ENCODE data around the gene HLF. TPM values are rescaled to one million over a fixed set of nuclear protein-coding genes. Genes with fewer than 3 reads are reported as not detected.

The HLF gene
- total and polyA plus RNA-seq, 10 of the 15 experiments (the other 5 are each of a cell fraction or from before 2014, with no cell fraction given), result 0.01 to 0.33 (median 0.20) TPM; not detected in 3

GRCh38 chr17:55215711-55216110 is 49.0 kb upstream of the HLF start:
- ChIA-PET CTCF (no interaction called here), RAD21 (ENCODE audit: unreplicated experiment) (no interaction called here), POLR2A (no interaction called here), SMC1A (ENCODE audit: uncharacterized antibody, unreplicated experiment) (no interaction called here)
- in situ Hi-C loops (cut with MboI) (no loop called here), intact Hi-C loops (cut with micrococcal nuclease; ENCODE audit: unreplicated experiment) (no loop called here)
- no peaks in the 10 kb centered on the region for H4K20me1 ChIP-seq (ENCODE audit: control insufficient read depth, insufficient read depth)
- DNase-seq (ENCODE audit: low read depth, low spot score), result no peak
- H3K9me3 ChIP-seq (replicated peaks; ENCODE audit: control insufficient read depth, insufficient read depth, low read length), result no peaks in the 10 kb centered on the region
- 67% methylated on average over 3 of the region's 3 CpGs for WGBS (ENCODE audit: insufficient coverage, insufficient replicate concordance, low lambda C conversion rate, missing lambda C conversion rate)
- no peaks in the 10 kb centered on the region; a peak in 1 of 4 replicates for H3K27me3 ChIP-seq (replicated peaks in 1 of 2; ENCODE audit: control insufficient read depth in 2 of 2, insufficient read depth in 2 of 2, low read length in 1 of 2)
- no peak for FAIRE-seq
- no peak overlapping the region for H3K9ac ChIP-seq (ENCODE audit: control insufficient read depth, insufficient read depth, low read length)
- H2AFZ ChIP-seq (ENCODE audit: control insufficient read depth, low read depth, low read length), result no peak overlapping the region
- no peak overlapping the region for H3K4me2 ChIP-seq (ENCODE audit: control insufficient read depth, insufficient read depth)
- H3K4me3 ChIP-seq, result no peak overlapping the region
- no peak overlapping the region for H3K27ac ChIP-seq (ENCODE audit: control insufficient read depth, insufficient read depth)
- no peaks in the 10 kb centered on the region for H3K79me2 ChIP-seq (ENCODE audit: control insufficient read depth, insufficient read depth, low read length)
- no peaks in the 10 kb centered on the region for H3K36me3 ChIP-seq (ENCODE audit: control insufficient read depth in 2 of 2, insufficient read depth in 2 of 2, low read length in 1 of 2)
- no TSS peak for BruUV-seq (replicated peaks)
- no peak for ATAC-seq
- H3K4me1 ChIP-seq (ENCODE audit: control insufficient read depth, insufficient read depth, low read length), result no peaks in the 10 kb centered on the region
- TF ChIP-seq PAX8 (IDR thresholded peaks at IDR 0.05) (no peak), SP1 (IDR thresholded peaks at IDR 0.05; ENCODE audit: low read depth, low read length) (no peak), RELA (IDR thresholded peaks at IDR 0.05; ENCODE audit: borderline replicate concordance, partially characterized antibody) (no peak), NFIC (IDR thresholded peaks at IDR 0.05; ENCODE audit: low read depth, low read length) (no peak), POLR2AphosphoS2 (IDR thresholded peaks at IDR 0.05; ENCODE audit: low read depth, low read length) (no peak), BACH1 (IDR thresholded peaks at IDR 0.05; ENCODE audit: borderline replicate concordance) (no peak), SUPT20H (IDR thresholded peaks at IDR 0.05; ENCODE audit: borderline replicate concordance, control insufficient read depth, low read depth, low read length) (no peak), POU2F2 (IDR thresholded peaks at IDR 0.05; ENCODE audit: borderline replicate concordance, low read depth, low read length) (no peak), TCF3 (IDR thresholded peaks at IDR 0.05; ENCODE audit: borderline replicate concordance, insufficient read depth, low read depth, low read length) (no peak), CBFB (IDR thresholded peaks at IDR 0.05; ENCODE audit: low read depth) (no peak), EGR1 (IDR thresholded peaks at IDR 0.05; ENCODE audit: borderline replicate concordance in 1 of 2, low read depth in 2 of 2, low read length in 2 of 2) (no peak), HDAC6 (IDR thresholded peaks at IDR 0.05; ENCODE audit: unreplicated experiment) (no peak), FOXM1 (IDR thresholded peaks at IDR 0.05; ENCODE audit: low read depth, low read length) (no peak), ZNF384 (IDR thresholded peaks at IDR 0.05; ENCODE audit: borderline replicate concordance, low read depth, low read length) (no peak), TAF1 (IDR thresholded peaks at IDR 0.05; ENCODE audit: borderline replicate concordance, low read depth, low read length) (no peak), ZBTB4 (CRISPR knock-in tag; IDR thresholded peaks at IDR 0.05) (no peak)
- TF ChIP-seq, protein P1, sequence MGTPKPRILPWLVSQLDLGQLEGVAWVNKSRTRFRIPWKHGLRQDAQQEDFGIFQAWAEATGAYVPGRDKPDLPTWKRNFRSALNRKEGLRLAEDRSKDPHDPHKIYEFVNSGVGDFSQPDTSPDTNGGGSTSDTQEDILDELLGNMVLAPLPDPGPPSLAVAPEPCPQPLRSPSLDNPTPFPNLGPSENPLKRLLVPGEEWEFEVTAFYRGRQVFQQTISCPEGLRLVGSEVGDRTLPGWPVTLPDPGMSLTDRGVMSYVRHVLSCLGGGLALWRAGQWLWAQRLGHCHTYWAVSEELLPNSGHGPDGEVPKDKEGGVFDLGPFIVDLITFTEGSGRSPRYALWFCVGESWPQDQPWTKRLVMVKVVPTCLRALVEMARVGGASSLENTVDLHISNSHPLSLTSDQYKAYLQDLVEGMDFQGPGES (IDR thresholded peaks at IDR 0.05), result no peak
- TF ChIP-seq, protein P2, sequence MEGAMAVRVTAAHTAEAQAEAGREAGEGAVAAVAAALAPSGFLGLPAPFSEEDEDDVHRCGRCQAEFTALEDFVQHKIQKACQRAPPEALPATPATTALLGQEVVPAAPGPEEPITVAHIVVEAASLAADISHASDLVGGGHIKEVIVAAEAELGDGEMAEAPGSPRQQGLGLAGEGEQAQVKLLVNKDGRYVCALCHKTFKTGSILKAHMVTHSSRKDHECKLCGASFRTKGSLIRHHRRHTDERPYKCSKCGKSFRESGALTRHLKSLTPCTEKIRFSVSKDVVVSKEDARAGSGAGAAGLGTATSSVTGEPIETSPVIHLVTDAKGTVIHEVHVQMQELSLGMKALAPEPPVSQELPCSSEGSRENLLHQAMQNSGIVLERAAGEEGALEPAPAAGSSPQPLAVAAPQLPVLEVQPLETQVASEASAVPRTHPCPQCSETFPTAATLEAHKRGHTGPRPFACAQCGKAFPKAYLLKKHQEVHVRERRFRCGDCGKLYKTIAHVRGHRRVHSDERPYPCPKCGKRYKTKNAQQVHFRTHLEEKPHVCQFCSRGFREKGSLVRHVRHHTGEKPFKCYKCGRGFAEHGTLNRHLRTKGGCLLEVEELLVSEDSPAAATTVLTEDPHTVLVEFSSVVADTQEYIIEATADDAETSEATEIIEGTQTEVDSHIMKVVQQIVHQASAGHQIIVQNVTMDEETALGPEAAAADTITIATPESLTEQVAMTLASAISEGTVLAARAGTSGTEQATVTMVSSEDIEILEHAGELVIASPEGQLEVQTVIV (IDR thresholded peaks at IDR 0.05; ENCODE audit: borderline replicate concordance, partially characterized antibody), result no peak

All from GM12878 (cell line).